ENCODE measurements around the gene PAWR.

DNA sequence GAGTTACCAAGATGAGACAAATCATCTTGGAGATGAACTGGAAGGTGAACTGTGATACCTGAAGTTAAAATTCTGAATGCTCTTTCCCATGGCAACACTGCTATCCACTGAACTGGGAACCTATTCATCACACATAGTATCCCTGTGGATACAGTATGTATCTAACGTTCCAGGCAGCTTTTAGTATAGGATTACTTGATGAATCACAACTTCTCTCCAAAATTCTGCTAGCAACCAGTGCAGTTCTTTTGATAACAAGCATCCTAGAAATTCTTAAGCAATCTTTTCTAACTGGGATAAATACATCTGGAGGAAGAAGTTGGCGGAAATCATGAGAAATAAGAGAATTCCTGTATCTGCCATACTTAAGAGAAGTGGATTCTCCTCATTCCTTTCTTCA is 66.4 kb downstream of the PAWR start:
- TF ChIP-seq, protein P1, sequence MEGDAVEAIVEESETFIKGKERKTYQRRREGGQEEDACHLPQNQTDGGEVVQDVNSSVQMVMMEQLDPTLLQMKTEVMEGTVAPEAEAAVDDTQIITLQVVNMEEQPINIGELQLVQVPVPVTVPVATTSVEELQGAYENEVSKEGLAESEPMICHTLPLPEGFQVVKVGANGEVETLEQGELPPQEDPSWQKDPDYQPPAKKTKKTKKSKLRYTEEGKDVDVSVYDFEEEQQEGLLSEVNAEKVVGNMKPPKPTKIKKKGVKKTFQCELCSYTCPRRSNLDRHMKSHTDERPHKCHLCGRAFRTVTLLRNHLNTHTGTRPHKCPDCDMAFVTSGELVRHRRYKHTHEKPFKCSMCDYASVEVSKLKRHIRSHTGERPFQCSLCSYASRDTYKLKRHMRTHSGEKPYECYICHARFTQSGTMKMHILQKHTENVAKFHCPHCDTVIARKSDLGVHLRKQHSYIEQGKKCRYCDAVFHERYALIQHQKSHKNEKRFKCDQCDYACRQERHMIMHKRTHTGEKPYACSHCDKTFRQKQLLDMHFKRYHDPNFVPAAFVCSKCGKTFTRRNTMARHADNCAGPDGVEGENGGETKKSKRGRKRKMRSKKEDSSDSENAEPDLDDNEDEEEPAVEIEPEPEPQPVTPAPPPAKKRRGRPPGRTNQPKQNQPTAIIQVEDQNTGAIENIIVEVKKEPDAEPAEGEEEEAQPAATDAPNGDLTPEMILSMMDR (conservative IDR thresholded peaks at IDR 0.05; ENCODE audit: low read depth, low read length), result no peak
- TF ChIP-seq EZH2 (IDR thresholded peaks at IDR 0.05; ENCODE audit: borderline replicate concordance, low read depth, low read length, poor library complexity, severe bottlenecking), result no peak

Measured in A673 (cell line).